ENCODE measurements around the gene CHPT1. TPM values are rescaled to one million over a fixed set of nuclear protein-coding genes. Genes with fewer than 3 reads are reported as not detected.

The CHPT1 gene
- total and polyA plus RNA-seq, 2 donors (not counting 3 experiments of a cell fraction or from before 2014, with no cell fraction given), result 12.1 to 19.3 TPM

DNA sequence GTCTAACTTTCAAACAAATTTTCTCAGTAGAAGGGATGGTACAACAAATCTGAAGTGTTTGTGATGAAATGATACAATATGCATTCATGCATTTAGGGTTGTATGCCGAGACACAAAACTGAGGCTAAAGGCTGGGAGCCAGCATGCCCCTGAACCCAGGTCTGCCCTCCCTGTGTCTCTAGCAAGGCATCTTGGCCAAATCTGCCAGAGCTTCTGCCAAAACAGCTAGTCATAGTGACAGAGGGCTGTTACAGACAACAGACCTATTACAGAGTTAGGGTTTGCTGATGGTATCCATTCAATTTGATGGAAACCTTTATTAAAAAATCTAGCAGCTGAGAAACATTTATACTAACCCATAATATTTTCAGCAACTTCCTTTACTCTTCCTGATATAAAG lies 11.3 kb upstream of the CHPT1 start:
- intact Hi-C loops (cut with micrococcal nuclease), result no loop called here
- no peaks in the 10 kb centered on the region for H3K79me2 ChIP-seq (ENCODE audit: control insufficient read depth, insufficient read depth, low read length)
- no peaks in the 10 kb centered on the region for H4K20me1 ChIP-seq (replicated peaks; ENCODE audit: control insufficient read depth, extremely low read depth, insufficient read depth, low read length)
- no peaks in the 10 kb centered on the region for H3K9me1 ChIP-seq (replicated peaks; ENCODE audit: control insufficient read depth, extremely low read depth, insufficient read depth, low read length)
- ChIA-PET POLR2A (no interaction called here), CTCF (no interaction called here)
- no peak overlapping the region for H3K4me3 ChIP-seq (replicated peaks in 1 of 3; ENCODE audit: insufficient read depth in 1 of 3, low read depth in 1 of 3, low read length in 3 of 3)
- TF ChIP-seq, protein P1, sequence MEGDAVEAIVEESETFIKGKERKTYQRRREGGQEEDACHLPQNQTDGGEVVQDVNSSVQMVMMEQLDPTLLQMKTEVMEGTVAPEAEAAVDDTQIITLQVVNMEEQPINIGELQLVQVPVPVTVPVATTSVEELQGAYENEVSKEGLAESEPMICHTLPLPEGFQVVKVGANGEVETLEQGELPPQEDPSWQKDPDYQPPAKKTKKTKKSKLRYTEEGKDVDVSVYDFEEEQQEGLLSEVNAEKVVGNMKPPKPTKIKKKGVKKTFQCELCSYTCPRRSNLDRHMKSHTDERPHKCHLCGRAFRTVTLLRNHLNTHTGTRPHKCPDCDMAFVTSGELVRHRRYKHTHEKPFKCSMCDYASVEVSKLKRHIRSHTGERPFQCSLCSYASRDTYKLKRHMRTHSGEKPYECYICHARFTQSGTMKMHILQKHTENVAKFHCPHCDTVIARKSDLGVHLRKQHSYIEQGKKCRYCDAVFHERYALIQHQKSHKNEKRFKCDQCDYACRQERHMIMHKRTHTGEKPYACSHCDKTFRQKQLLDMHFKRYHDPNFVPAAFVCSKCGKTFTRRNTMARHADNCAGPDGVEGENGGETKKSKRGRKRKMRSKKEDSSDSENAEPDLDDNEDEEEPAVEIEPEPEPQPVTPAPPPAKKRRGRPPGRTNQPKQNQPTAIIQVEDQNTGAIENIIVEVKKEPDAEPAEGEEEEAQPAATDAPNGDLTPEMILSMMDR (IDR thresholded peaks at IDR 0.05; ENCODE audit: extremely low read depth in 1 of 2, insufficient read depth in 1 of 2, low read depth in 1 of 2, low read length in 2 of 2), result no peak
- TF ChIP-seq POLR2A (IDR thresholded peaks at IDR 0.05; ENCODE audit: low read depth, low read length) (no peak), FOS (IDR thresholded peaks at IDR 0.05; ENCODE audit: borderline replicate concordance, insufficient read depth, low read length) (no peak), GATA2 (IDR thresholded peaks at IDR 0.05; ENCODE audit: insufficient read depth, insufficient read length, low read depth, low read length) (no peak), EZH2 (IDR thresholded peaks at IDR 0.05; ENCODE audit: borderline replicate concordance, low read depth, low read length, severe bottlenecking) (no peak), POLR2AphosphoS5 (IDR thresholded peaks at IDR 0.05; ENCODE audit: insufficient read depth, low read depth, low read length) (no peak), JUN (IDR thresholded peaks at IDR 0.05; ENCODE audit: borderline replicate concordance, insufficient read depth, insufficient read length, low read depth) (no peak), MYC (IDR thresholded peaks at IDR 0.05; ENCODE audit: low read depth, low read length) (no peak)
- TF ChIP-seq, protein P2, sequence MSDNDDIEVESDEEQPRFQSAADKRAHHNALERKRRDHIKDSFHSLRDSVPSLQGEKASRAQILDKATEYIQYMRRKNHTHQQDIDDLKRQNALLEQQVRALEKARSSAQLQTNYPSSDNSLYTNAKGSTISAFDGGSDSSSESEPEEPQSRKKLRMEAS (IDR thresholded peaks at IDR 0.05; ENCODE audit: insufficient read depth, insufficient read length), result no peak
- no TSS peak for BruUV-seq (replicated peaks)
- H3K27me3 ChIP-seq (ENCODE audit: control insufficient read depth in 2 of 2, insufficient read depth in 2 of 2, low read length in 2 of 2), result peaks cover 3 to 10% of the 10 kb centered on the region in 2 experiments
- H3K4me1 ChIP-seq (ENCODE audit: control insufficient read depth, extremely low read depth, insufficient read depth, low read length), result no peaks in the 10 kb centered on the region
- H3K9ac ChIP-seq (replicated peaks; ENCODE audit: extremely low read depth, insufficient read depth, low read length), result no peak overlapping the region
- no peaks in the 10 kb centered on the region for H3K36me3 ChIP-seq (ENCODE audit: control insufficient read depth in 2 of 2, extremely low read depth in 1 of 2, insufficient read depth in 2 of 2, low read length in 2 of 2)
- DNase-seq (ENCODE audit: low read depth, low spot score) (no peak), FAIRE-seq (no peak)
- H2AFZ ChIP-seq (ENCODE audit: low read depth, low read length), result no peak overlapping the region
- H3K9me3 ChIP-seq (replicated peaks; ENCODE audit: control insufficient read depth, insufficient read depth, low read length), result no peaks in the 10 kb centered on the region
- no peak overlapping the region for H3K27ac ChIP-seq (ENCODE audit: insufficient read depth, low read depth, low read length)
- no peak overlapping the region for H3K4me2 ChIP-seq (ENCODE audit: insufficient read depth, low read length)
- dilution Hi-C loops (cut with MboI; ENCODE audit: extremely low pct_ligation_motif_present, low sequenced_read_pairs), result no loop called here

Measured in endothelial cell of umbilical vein (primary cell).